ENCODE measurements around the gene HOXA13.

Gene HOXA13

DNA sequence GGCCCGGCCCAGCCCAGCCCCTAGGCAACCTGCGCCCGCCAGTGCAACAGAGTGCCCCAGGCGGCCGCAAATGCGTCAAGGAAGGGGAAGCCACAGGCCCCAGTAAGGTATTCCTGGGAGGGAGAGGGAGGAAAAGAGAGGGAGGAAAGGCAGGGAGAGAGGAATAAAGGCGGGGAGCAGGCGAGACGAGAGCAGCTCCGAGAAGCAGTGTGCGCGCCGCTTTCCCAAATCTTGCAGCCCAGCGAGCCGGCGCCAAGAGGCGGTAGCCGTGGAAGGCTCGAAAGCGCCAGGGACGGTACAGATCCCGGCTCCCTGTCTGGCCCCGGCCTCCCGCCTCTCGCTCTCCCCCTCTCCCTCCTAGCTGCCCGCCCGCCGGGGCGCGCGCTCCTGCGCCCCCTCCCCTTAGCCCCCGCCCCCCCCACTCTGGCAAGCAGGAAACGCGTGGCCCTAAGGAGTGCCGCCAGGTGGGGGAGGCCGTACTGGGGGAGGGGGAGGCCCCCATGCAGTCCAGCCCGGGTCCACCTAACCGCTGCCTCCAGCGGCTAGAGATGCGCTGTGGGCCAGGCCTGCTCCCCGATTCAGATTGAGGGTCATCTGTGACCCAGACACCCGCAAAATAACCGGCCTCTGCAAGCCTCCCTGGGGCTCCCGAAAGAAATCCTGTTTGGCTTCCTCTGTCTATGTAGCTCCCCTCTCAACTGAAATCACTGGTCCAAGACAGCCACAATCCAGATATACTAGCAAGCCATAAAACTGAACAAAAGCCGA, 30.0 kb downstream of the HOXA13 start:
- DNase-seq (ENCODE audit: low spot score): no peak
- in situ Hi-C loops (cut with MboI; ENCODE audit: low sequenced_read_pairs, unreplicated experiment): loop anchor here (10.0 to 25.0 kb wide), 2 partner anchors 658 to 1305 kb away; no protein-coding TSS in a partner anchor
- TF ChIP-seq, protein P1, sequence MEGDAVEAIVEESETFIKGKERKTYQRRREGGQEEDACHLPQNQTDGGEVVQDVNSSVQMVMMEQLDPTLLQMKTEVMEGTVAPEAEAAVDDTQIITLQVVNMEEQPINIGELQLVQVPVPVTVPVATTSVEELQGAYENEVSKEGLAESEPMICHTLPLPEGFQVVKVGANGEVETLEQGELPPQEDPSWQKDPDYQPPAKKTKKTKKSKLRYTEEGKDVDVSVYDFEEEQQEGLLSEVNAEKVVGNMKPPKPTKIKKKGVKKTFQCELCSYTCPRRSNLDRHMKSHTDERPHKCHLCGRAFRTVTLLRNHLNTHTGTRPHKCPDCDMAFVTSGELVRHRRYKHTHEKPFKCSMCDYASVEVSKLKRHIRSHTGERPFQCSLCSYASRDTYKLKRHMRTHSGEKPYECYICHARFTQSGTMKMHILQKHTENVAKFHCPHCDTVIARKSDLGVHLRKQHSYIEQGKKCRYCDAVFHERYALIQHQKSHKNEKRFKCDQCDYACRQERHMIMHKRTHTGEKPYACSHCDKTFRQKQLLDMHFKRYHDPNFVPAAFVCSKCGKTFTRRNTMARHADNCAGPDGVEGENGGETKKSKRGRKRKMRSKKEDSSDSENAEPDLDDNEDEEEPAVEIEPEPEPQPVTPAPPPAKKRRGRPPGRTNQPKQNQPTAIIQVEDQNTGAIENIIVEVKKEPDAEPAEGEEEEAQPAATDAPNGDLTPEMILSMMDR (IDR thresholded peaks at IDR 0.05; ENCODE audit: borderline replicate concordance, control extremely low read depth, extremely low read depth, insufficient read depth, missing control alignments): no peak

DNA sequence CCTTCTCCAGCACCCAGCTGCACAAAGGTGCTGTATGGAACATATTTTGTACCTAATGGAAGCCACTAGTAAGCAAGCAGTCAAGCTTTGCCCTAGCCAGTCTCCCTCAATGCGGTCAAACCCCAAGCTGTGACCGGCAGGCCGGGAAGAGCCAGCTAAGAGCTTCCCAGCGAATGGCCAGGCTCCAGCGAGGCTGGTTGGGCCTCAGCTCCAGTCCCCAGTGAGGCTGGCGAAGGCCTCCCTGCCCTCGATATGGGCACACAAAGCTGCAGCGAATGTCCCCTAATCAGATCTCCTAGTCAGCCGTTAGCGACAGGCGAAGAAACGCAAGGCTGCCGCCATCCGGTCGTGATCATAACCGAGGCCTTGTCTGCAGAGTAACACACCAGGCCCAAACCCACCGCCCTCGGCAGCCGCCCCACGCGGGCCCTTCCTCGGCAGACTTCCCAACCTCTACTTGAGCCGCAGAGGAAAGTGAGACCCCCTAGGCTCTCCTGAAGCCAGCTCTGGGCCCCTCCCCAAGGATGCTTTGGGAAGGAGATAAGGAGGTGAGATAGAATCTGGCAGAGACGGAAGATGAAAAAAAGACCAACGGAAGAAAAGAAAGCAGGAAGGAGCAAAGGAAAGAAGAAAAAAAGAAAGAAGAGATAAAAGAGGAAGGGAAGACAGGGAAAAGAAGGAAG, 31.5 kb downstream of the HOXA13 start:
- TF ChIP-seq, protein P1 (IDR thresholded peaks at IDR 0.05; ENCODE audit: borderline replicate concordance, control extremely low read depth, extremely low read depth, insufficient read depth, missing control alignments): no peak
- DNase-seq (ENCODE audit: low spot score): no peak
- in situ Hi-C loops (cut with MboI; ENCODE audit: low sequenced_read_pairs, unreplicated experiment): loop anchor here (10.0 to 25.0 kb wide), 2 partner anchors 656 to 1304 kb away; no protein-coding TSS in a partner anchor

DNA sequence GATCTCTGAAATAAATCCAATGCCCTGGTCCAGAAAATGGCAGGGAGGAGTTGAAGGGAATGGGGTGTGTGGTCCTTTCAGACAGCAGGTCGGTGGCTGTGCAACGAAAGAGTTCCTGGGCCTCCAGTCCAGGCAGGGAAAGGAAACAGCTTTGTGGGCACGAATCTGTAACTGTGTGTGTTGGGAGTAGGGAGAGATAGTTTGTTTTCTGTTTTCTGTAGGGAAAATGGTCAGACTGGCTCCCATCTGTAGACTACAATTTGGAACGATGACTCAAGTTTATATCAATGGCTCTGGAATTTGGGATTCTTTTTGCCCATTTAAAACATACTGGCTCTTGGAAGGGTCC, 32.0 kb downstream of the HOXA13 start:
- DNase-seq (ENCODE audit: low spot score): no peak
- in situ Hi-C loops (cut with MboI; ENCODE audit: low sequenced_read_pairs, unreplicated experiment): loop anchor here (10.0 to 25.0 kb wide), 2 partner anchors 656 to 1303 kb away; no protein-coding TSS in a partner anchor
- TF ChIP-seq, protein P1 (IDR thresholded peaks at IDR 0.05; ENCODE audit: borderline replicate concordance, control extremely low read depth, extremely low read depth, insufficient read depth, missing control alignments): no peak

DNA sequence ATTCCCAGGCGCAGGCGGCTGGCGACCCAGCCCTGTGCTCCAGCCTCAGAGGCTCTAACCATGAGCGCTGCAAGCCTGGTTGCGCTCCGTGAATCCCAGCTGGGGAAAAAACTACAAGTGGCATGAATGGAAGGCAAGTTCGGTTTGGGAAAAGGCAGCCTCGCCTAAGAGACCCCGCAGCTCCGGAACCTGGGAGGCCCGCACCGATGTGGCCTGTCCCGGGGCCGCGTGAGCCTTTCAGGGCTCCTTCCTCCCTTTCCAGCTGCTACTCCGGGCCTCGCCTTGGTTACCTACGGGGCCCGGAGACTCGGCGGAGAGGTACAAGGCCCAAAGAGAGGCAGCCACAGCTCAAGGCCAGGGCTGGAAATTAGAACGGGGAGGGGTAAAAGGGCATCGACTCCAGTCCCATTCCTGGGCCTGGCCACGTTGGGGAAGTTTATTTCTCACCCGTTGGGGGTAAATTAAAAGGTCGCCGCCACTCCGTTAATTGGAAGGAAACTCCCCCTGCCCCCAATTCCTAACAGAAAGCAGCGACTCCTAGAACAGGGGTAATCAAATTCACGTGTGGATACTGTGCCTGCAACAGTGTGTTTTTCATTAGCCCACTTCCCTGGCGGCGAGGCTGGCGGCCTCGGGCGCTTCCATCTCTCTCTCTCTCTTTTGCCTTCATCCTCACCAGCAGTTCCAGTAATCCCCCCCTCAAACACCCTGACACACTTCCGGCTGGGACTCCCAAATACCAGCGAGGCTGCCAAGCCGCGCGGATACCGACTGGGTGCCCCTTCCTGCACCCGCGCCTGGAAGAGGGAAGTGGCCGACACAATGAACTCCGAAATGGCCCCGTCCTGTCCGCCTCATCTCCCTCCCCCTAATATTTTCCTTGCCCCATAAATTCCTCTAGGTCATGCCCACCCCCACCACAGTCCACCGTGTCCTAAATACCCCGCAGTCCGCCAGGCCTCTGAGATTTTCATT, 33.1 kb downstream of the HOXA13 start:
- in situ Hi-C loops (cut with MboI; ENCODE audit: low sequenced_read_pairs, unreplicated experiment): loop anchor here (10.0 to 25.0 kb wide), 2 partner anchors 655 to 1302 kb away; no protein-coding TSS in a partner anchor
- no peak for DNase-seq (ENCODE audit: low spot score)
- TF ChIP-seq, protein P1 (IDR thresholded peaks at IDR 0.05; ENCODE audit: borderline replicate concordance, control extremely low read depth, extremely low read depth, insufficient read depth, missing control alignments): no peak

DNA sequence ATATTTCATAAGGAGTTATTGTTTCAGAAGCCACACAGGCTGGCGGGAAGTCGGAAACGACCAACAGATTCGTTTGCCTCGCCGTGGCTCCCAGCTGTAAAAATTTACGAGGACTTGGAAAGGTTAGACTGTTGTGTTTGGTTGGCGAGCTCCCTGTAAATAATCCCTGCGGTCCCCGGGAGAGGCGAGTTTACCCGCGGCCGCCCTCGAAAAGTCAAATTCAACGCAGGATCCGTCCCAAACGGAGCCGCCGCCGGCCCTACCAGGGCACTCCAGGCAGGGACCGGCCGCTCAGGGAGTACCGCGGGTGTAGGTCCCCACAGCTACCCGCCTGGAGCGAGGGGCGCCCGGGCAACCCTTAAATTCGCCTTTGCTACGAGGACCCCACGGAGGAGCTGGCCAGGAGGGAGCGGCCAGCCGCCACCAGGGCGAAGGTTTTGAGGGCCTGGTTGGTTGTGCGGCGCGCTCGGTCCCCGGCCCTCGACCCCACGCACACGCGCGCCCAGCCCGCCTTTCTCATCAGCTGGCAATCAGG, 33.8 kb downstream of the HOXA13 start:
- in situ Hi-C loops (cut with MboI; ENCODE audit: low sequenced_read_pairs, unreplicated experiment): loop anchor here (10.0 to 25.0 kb wide), 2 partner anchors 654 to 1301 kb away; no protein-coding TSS in a partner anchor
- DNase-seq (ENCODE audit: low spot score): no peak
- TF ChIP-seq, protein P1 (IDR thresholded peaks at IDR 0.05; ENCODE audit: borderline replicate concordance, control extremely low read depth, extremely low read depth, insufficient read depth, missing control alignments): no peak
